Fibroblast of villous mesenchyme (primary cell): ENCODE results near the gene CTNND2. TPM values are rescaled to one million over a fixed set of nuclear protein-coding genes. Genes with fewer than 3 reads are reported as not detected.

ENCODE experiments used
- DNase-seq: peaks from one replicate; pipeline ENCODE4 v3.0.0-alpha.2; 2010; ENCODE audit warnings: low read depth
- H3K4me3 ChIP-seq: 2 replicates; pipeline ENCODE4 v1.5.1; 2011; ENCODE audit warnings: low read depth, mild to moderate bottlenecking, low read length
- CTCF ChIP-seq: IDR thresholded peaks from 2 replicates; pipeline ENCODE4 v1.5.1; 2012; ENCODE audit warnings: low read depth, mild to moderate bottlenecking, low read length; ENCODE audit not compliant: insufficient read depth
- total RNA-seq: library from RNA; depleted of rRNA; stranded (reverse); fragments of >200 nt; gene quantifications from 2 replicates; pipeline ENCODE4 v1.2.3, GENCODE V29; 2012

Gene CTNND2
- total RNA-seq, 1 donor: not detected

- no peak for TF ChIP-seq CTCF
Observed at GRCh38 chr5:11777096-11777495, 127.2 kb downstream of the CTNND2 start.

DNA sequence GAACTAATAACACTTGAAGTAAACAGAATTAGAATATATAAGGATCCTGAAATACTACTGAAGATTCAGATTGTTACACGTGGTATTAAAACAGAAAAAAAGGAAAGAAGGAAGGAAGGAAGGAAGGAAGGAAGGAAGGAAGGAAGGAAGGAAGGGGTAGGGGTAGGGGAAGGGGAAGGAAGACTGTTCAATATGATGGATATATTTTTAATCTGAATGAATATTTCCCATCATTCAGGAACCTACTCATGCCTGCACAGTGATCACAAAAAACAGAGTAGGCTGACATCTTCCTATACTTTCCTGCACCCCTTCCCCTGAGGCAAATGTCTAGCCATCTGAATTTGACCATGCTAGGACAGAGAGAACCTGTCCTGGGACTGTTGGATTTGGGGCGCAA is 133.9 kb downstream of the CTNND2 start:
- no peak for DNase-seq
- TF ChIP-seq CTCF: no peak
- H3K4me3 ChIP-seq: no peak overlapping the region

More at GRCh38 chr5:11777096-11777495, 127.2 kb downstream of the CTNND2 start:
- no peak overlapping the region for H3K4me3 ChIP-seq
- no peak for DNase-seq

GRCh38 chr5:11760934-11761603 is 143.2 kb downstream of the CTNND2 start:
- DNase-seq: no peak
- TF ChIP-seq CTCF: no peak
- no peak overlapping the region for H3K4me3 ChIP-seq

- DNase-seq: no peak
- no peak for TF ChIP-seq CTCF
- no peak overlapping the region for H3K4me3 ChIP-seq
Observed at GRCh38 chr5:11758321-11758720, 145.9 kb downstream of the CTNND2 start.

- TF ChIP-seq CTCF: no peak
- no peak for DNase-seq
- no peak overlapping the region for H3K4me3 ChIP-seq
Observed at GRCh38 chr5:11757661-11758060, 146.6 kb downstream of the CTNND2 start.

DNA sequence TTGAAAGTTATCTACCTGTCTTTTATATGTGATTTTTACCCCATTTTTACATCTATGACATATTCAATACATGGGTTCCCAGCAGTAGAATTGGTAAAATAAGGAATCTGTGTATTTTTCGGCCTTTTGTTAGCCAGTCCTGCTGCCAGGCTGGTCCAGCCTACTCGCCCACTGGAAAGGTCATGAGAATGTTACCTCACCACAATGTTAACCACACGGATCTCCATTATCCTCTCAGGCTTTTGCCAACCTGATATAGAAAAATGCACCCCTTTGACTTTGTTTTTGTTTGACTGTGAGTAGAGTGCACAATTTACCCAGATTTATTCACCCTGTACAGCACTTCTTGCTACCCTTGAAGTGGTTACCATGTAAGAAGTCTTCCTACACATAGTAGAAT is 167.2 kb downstream of the CTNND2 start:
- H3K4me3 ChIP-seq: no peak overlapping the region
- no peak for TF ChIP-seq CTCF
- DNase-seq: no peak

- TF ChIP-seq CTCF: no peak
Observed at GRCh38 chr5:11734369-11734768, 169.9 kb downstream of the CTNND2 start.

More at GRCh38 chr5:11734369-11734768, 169.9 kb downstream of the CTNND2 start:
- H3K4me3 ChIP-seq: no peak overlapping the region
- no peak for DNase-seq
